ENCODE results near the gene COX15. TPM values are rescaled to one million over a fixed set of nuclear protein-coding genes. Genes with fewer than 3 reads are reported as not detected.
A peak's percentile ranks its signal among the peaks of the same experiment; 100 is the strongest.
"Not testable (repeated sequence)": the region's sequence is repeated elsewhere in the genome, so short reads cannot be mapped to it uniquely, and the experiment has no call there.

COX15 gene
- 26.3 and 36.1 TPM in 2 replicates for total RNA-seq

GRCh38 chr10:99732033-99732842 lies at the start of gene COX15, which contains the start of gene CUTC:
TSS of gene COX15 (minus strand) at chr10:99732127. CDS start at chr10:99732049, 78 bp downstream.
TSS of gene CUTC (plus strand) at chr10:99732234. CDS start at chr10:99732349, 115 bp downstream.
- DNase-seq (ENCODE audit: low read depth in 2 of 2) = peak; percentile 94 to 97

DNA sequence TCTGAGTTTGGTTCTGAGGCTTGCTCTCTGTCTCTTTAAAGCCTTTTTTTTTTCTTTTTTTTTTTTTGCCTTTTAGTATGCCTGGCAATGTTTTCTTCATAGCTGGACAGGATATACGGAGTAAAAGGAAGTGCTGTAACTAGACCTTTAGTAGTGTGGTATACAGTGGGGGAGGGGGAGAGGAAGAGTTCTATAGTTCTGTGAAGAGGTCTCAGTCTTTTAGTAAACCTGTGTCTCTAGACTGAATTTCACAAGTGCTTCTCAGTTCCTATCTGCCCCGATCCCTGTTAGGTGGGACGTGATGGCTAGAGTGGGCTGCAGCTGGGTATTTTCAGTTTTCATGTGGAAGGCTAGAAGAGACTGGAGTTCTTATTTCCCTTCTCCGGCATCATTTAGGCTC lies 47.4 kb upstream of the COX15 start:
- peak; percentile 92 to 96 for DNase-seq (ENCODE audit: low read depth in 2 of 2)

DNA sequence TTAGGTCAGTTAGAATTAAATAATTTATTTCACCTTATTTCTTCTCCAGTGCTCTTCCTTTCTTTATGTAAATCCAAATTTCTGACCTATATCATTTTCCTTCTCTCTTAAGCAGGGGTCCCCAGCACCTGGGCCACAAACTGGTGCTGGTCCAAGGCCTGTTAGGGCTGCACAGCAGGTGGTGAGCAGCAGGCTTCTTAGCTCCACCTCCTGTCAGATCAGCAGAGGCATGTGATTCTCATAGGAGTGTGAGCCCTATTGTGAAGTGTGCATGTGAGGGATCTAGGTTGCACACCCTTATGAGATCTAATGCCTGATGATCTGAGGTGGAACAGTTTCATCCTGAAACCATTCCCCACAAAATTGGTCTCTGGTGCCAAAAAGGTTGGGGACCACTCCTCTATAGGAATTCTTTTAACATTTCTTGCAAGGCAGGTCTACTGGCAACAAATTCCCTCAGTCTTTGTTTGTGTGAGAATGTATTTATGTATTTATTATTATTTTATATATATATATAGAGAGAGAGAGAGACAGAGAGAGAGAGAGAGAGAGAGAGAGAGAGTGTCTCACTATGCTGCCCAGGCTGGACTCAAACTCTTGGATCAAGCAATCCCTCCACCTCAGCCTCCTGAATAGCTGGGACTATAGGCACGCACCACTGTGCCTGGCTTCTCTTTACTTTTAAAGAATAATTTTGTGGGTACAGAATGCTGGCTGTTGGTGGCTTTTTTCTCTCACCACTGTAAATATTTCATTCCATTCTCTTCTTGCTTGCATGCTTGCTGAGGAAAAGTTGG lies 46.2 kb upstream of the COX15 start:
- DNase-seq (ENCODE audit: low read depth in 2 of 2) = peak in 1 of 2 donors; percentile 55

- peak in 1 of 2 donors; percentile 86 for DNase-seq (ENCODE audit: low read depth in 2 of 2)
These were observed 43.9 kb upstream of the COX15 start for GRCh38 chr10:99775850-99776249.

- no peak for DNase-seq (ENCODE audit: low read depth in 2 of 2)
These were observed 38.6 kb upstream of the COX15 start for GRCh38 chr10:99770408-99771045.

DNA sequence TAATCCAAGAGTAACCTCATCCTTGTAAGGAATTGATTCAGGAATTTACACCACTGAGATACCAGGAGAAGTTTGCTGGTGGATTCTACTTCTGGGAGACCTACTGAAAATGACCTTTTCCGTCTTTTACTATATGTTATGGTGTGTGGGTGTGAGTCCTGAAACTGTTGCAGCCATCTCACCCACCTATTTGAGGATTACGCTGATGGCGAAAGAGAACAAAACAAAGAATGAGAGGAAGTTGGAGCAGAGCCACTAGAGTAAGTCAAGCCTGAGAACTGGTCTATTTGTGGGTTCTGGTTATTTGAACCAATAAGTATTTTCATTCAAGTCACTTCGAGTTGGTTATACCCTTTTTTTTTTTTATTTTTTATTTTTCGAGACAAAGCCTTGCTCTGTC lies 37.8 kb upstream of the COX15 start:
- peak in 1 of 2 donors; percentile 37 for DNase-seq (ENCODE audit: low read depth in 2 of 2)

GRCh38 chr10:99768556-99768955 lies 36.6 kb upstream of the COX15 start:
- DNase-seq (ENCODE audit: low read depth in 2 of 2) = no peak

DNA sequence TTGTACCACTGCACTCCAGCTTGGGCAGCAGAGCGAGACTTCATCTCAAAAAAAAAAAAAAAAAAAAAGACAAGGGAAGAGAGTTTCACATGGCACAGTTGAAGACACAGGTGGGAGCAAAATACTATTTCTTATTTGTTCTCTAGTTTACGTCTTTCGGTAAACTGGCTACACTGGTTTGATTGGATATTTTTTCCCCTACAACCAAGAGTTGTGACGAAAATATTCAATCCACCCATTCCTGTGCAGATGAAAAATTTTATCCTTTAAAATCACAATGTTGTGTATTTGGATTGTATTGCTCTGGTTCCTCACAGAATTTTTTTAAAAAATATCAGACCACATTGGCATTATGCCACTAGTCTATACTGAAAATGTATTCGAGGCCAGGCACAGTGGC lies 36.0 kb upstream of the COX15 start:
- no peak for DNase-seq (ENCODE audit: low read depth in 2 of 2)

DNA sequence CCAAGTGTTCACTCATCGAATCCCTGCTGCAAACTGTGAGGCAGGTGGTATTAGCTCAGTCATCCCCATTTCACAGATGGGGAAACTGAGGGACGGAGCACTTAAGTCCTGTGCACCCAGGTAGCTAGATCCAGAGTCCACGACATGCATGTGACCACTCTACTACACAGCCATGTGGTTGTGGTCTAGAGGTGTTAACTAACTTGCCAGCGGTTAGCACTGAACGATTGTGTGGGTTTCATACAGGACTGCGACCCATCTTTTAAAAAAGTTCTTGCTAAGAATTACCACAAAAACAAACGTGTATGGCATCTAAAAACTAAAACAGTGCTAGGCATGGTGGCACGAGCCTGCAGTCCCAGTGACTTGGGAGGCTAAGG lies 34.4 kb upstream of the COX15 start:
- DNase-seq (ENCODE audit: low read depth in 2 of 2) = no peak

DNA sequence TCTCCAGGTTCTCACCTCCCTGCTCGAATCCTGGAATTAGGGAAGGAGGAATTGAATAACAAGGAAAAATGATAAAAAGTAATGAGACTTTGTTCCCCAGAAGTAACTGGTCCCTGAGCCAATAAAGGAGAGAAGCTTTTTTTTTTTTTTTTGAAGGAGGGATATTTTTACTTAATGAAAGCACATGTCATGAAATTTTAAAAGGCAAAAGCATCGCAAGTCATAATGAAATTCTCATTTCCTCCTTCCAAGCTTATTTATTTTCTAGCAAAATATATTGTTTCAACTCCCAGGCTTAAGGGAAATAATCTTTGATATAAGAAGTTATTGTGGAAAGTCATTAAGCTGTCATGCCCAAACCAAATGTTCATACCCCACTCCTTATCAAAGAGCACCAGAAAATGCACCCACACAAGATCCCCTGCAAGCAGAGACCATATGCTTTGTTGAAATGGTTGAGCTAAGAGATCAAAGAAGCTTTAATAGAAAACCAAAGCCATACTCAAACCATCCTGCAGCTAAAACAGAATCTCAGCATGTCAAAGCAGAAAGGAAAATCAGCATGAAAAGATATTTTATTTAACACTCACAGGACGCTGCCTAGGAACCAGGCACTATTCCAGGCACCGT lies 33.9 kb upstream of the COX15 start:
- DNase-seq (ENCODE audit: low read depth in 2 of 2) = no peak

DNA sequence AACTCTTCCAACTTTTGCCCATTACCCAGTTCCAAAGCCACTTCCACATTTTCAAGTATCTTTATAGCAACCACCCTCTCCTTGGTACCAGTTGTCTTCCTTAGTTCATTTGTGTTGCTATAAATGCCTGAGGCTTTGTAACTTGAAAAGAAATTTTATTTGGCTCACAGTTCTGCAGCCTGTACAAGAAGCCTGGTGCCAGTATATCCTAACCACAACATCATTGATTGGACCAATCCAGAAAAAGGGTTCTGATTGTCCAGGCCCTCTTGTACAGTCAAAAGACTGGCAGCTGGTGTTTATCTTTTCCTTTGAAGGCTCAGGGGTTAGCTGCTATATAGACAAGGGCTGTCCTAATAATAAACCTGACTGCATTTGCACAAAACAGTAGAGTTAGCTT lies 29.4 kb upstream of the COX15 start:
- no peak for DNase-seq (ENCODE audit: low read depth in 2 of 2)

DNA sequence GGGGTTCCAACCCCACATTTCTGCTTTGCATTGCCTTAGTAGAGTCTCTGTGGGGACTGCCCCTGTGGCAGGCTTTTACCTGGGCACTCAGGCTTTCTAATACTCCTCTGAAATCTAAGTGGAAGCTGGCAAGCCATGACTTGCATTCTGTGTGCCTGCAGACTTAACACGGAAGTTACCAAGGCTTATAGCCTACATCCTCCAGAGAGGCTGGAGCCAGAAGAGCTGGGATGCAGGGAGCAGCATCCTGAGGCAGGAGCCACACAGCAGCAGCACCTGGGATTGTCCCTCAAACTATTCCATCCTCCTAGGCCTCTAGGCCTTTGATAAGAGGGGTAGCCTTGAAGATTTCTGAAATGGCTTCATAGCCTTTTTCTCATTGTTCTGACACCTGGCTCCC lies 28.4 kb upstream of the COX15 start:
- no peak for DNase-seq (ENCODE audit: low read depth in 2 of 2)

DNA sequence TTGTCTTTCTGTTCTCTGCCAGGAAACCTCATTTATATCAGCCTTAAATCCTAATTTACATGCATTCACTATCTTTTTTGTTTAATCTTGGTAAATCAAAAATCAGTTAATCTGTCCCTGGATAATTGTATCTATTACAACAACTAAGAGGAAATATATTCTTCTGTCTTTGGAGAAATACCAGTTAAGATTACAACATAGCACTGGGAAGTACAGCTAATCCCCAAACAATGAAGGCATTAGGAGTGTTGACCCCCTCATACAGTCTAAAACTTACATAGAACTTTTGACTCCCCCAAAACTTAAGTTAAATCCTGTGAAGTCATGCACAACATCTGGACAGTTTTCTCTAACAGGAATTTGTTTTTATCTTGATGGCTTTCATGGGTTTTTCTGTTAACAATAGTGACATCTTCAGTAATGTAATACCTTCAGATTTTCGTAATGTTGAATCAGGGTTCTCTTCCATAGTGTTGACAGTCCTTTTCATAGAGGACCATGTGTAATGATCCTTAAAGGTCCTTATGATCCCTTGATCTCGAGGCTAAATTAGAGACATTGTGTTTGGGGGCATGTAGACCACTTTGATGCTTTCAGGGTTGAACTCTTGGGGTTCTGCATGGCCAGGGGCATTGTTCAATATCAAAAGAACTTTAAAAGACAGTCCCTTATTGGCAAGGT lies 26.4 kb upstream of the COX15 start:
- no peak for DNase-seq (ENCODE audit: low read depth in 2 of 2)

DNA sequence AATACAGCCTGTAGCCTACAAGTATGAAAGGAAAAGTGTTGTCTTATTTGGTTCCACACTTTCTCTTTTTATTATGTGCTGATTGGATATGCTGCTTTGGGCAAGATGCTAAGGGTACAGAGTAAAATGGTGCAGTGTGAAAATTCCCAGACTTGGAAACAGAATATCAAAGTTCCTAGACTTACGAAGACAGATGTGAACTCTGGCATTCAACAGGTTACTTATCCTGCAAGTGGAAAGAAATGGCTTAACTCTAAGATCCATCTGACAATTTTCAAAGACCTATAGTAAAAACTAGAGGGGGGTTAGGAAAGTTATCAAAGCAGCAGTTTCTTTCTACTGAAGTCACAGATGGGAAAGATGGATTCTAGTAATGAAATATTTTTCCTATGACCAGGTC lies 24.2 kb upstream of the COX15 start:
- DNase-seq (ENCODE audit: low read depth in 2 of 2) = no peak

GRCh38 chr10:99754670-99755069 lies 22.7 kb upstream of the COX15 start:
- DNase-seq (ENCODE audit: low read depth in 2 of 2) = peak in 1 of 2 donors; percentile 23

- DNase-seq (ENCODE audit: low read depth in 2 of 2) = no peak
These were observed 18.7 kb upstream of the COX15 start for GRCh38 chr10:99750641-99751040.

- no peak for DNase-seq (ENCODE audit: low read depth in 2 of 2)
These were observed 17.0 kb upstream of the COX15 start for GRCh38 chr10:99748823-99749451.

DNA sequence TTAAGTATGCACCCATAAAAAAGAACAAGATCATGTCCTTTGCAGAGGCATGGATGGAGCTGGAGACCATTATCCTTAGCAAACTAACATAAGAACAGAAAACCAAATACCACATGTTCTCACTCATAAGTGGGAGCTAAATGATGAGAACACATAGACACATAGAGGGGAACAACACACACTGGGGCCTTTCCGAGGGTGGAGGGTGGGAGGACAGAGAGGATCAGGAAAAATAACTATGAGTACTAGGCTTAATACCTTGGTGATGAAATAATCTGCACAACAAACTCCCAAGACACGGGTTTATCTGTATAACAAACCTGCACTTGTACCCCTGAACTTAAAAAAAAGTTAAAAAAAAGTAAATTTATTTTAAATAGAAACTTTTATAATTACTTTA lies 14.2 kb upstream of the COX15 start:
- DNase-seq (ENCODE audit: low read depth in 2 of 2) = not testable (repeated sequence)

DNA sequence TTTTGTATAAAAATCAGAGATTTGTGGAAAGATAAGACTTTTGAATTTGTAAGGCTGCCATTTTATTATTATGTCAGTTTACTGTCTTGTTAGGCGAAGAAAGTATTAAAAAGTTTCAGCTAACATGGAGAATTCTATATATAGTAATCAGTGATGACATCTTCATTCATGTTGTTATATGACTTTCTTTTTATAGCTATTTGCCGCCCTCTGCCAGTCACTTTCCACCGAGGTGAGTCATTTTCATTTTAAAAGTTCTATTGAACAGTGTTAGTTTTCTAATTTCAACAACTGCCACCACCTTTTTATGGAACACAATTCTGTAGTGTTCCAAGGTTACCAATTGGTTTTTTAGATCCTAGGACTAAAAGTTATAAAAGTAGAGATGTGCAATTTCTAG lies 11.9 kb upstream of the COX15 start:
- DNase-seq (ENCODE audit: low read depth in 2 of 2) = peak in 1 of 2 donors; percentile 16

- DNase-seq (ENCODE audit: low read depth in 2 of 2) = no peak
These were observed 10.8 kb upstream of the COX15 start for GRCh38 chr10:99742701-99743100.

DNA sequence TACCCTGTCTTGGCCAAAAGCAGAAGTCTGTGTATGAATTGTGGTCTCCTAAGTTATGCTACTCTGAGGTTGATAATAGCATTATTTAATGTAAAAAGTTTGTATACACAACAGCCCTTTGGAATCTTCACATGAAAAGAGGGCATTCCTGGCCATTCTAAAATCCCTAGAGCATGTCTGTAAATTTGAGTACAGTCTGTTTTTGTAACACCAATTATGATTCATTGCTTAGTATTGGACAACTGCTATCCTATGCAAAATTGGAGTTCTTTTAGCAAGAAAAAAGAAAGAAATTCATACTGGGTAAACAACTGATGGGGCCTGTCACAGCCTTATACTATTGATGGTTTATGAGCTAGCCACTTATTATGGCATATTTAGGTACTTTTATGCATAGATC lies 10.3 kb upstream of the COX15 start:
- DNase-seq (ENCODE audit: low read depth in 2 of 2) = no peak

Data from dermis microvascular lymphatic vessel endothelial cell (primary cell).